Activated CD4-positive, alpha-beta T cell treated with anti-CD3 and anti-CD28 coated beads, Interleukin-2, amount 10 ng/mL, durations not matched to agents 7 days and 5 days (primary cell): Measurements from ENCODE around the gene PEAK3. TPM values are rescaled to one million over a fixed set of nuclear protein-coding genes. Genes with fewer than 3 reads are reported as not detected.

ENCODE experiments used
- CTCF ChIA-PET: fragments of 350-600 bp; sonication (Branson Sonifier 250); formaldehyde crosslinking; loops from one replicate; lab custom pipeline; 2021; ENCODE audit warnings: antibody characterized with exemption; lab: Charles Lee
- POLR2A ChIA-PET: fragments of 350-600 bp; sonication (Branson Sonifier 250); formaldehyde crosslinking; loops from one replicate; lab custom pipeline; 2021; ENCODE audit warnings: antibody characterized with exemption; lab: Charles Lee
- DNase-seq: peaks from one replicate; pipeline ENCODE4 v3.0.0-alpha.2; 2020
- H3K27ac Mint-ChIP-seq: one replicate; pipeline ENCODE4 v1.8.0; 2021; ENCODE audit warnings: mild to moderate bottlenecking, moderate library complexity, mixed read lengths
- H3K27me3 Mint-ChIP-seq: one replicate; pipeline ENCODE4 v1.8.0; 2021; ENCODE audit warnings: mixed read lengths
- H3K36me3 Mint-ChIP-seq: one replicate; pipeline ENCODE4 v1.8.0; 2021; ENCODE audit warnings: low read depth, mixed read lengths
- H3K4me1 Mint-ChIP-seq: one replicate; pipeline ENCODE4 v1.8.0; 2021; ENCODE audit warnings: mixed read lengths
- H3K4me3 Mint-ChIP-seq: one replicate; pipeline ENCODE4 v1.8.0; 2021; ENCODE audit warnings: mild to moderate bottlenecking, moderate library complexity, mixed read lengths
- H3K9me3 Mint-ChIP-seq: one replicate; pipeline ENCODE4 v1.8.0; 2021; ENCODE audit warnings: mixed read lengths
- microRNA-seq: library from miRNA; unstranded; fragments of <30 nt; microRNA quantifications from one replicate; pipeline ENCODE4 v1.2.0, GENCODE V29; 2021; ENCODE audit warnings: borderline microRNAs expressed, borderline replicate concordance
- total RNA-seq, 2 experiments: library from RNA; stranded (reverse); gene quantifications; one replicate each; pipeline ENCODE4 v1.2.3, GENCODE V29; 2021

Gene PEAK3
- total RNA-seq, 2 experiments from 2014 or later = 0.17 to 0.25 TPM

DNA sequence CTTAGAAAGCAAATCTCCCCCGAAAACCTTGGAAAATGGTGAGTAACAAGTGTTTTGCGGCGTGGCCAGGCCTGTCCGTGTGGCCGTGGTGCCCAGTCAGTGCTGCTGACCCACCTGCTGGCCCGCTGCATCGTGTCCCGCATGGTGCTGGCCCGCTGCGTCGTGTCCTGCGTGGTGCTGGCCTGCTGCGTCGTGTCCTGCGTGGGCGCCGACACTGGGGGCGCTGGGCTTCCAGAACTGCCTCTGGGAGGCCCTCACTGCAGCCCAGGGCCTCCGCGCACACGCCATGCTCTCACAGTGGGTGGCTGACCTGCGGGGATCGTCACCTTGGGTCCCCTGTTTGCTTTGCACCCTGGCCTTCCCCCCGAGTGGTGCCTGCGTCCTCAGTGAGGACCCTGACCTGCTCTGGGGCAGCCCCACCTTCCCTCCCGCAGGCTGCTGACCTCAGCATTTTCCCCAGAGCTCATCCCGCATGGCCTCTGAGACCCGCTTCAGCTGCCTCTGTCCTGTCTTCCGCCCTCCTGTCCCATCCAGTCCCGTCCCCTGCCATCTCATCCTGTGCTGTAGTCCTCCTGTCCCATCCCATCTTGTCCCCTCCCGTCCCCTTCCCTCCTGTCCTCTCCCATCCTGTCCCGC, 56.4 kb downstream of the PEAK3 start:
- H3K9me3 Mint-ChIP-seq = no peaks in the 10 kb centered on the region
- ChIA-PET POLR2A (no interaction called here), CTCF (no interaction called here)
- H3K27ac Mint-ChIP-seq = no peak overlapping the region
- H3K4me3 Mint-ChIP-seq = no peak overlapping the region
- DNase-seq = no peak
- peaks cover 6% of the 10 kb centered on the region for H3K4me1 Mint-ChIP-seq
- peaks cover 23% of the 10 kb centered on the region for H3K36me3 Mint-ChIP-seq
- no peaks in the 10 kb centered on the region for H3K27me3 Mint-ChIP-seq

DNA sequence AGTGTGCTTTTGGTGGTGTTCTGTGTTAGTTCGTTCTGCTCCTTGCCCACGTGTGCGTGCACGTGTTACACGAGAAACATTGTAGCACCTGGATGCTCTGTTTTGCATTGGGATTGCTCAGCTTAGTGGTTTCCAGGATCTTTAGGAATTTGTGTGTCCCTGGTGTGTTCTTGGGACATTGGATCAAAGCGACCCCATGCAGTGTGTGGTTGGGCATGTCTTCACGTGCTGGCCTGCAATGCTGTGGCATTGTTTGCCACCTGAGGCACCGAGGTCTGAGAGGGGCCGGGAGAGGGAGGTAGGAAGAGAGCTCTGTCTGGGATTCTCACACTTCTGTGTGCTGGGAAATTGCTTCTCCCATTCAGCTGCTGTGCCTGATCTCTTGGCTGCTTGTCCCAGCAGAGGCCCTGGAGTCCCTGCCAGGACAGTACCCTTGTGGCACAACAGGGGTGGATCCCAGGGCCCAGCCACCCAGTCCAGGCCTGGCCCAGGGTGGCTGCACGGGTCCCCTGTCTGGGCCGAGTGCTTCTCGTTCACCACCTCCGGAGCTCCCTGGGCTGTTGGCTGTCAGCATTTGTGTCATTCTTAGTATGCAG, 57.1 kb downstream of the PEAK3 start:
- H3K4me1 Mint-ChIP-seq = peaks cover 6% of the 10 kb centered on the region
- no peak overlapping the region for H3K27ac Mint-ChIP-seq
- no peaks in the 10 kb centered on the region for H3K9me3 Mint-ChIP-seq
- no peak for DNase-seq
- ChIA-PET CTCF (no interaction called here), POLR2A (no interaction called here)
- H3K36me3 Mint-ChIP-seq = peaks cover 23% of the 10 kb centered on the region
- no peaks in the 10 kb centered on the region for H3K27me3 Mint-ChIP-seq
- H3K4me3 Mint-ChIP-seq = no peak overlapping the region

Small RNA genes lying within 50 kb of the gene (microRNA-seq; reads per million reads assigned to microRNA genes)
- gene MIR1227 = 2.5 reads per million, percentile 9 among the genes with 10 or more reads in this experiment
- not detected for gene MIR4321

Other genes with a start within 250 kb of the PEAK3 start
- gene MKNK2, start 230.9 kb downstream of the PEAK3 start, total RNA-seq = 100 to 1,000 TPM; 198 to 228 TPM
- gene MOB3A, start 185.8 kb downstream of the PEAK3 start, total RNA-seq = 100 to 1,000 TPM; 217 to 239 TPM
- gene IZUMO4, start 185.3 kb downstream of the PEAK3 start, total RNA-seq = 1 to 10 TPM; 7.5 to 9.9 TPM
- gene AP3D1, start 130.6 kb downstream of the PEAK3 start, total RNA-seq = 10 to 100 TPM; 95.7 to 95.8 TPM
- gene DOT1L, start 118.2 kb downstream of the PEAK3 start, total RNA-seq = 10 to 100 TPM; 62.3 to 66.2 TPM
- gene PLEKHJ1, start 45.8 kb downstream of the PEAK3 start, total RNA-seq = 10 to 100 TPM; 56.2 to 71.9 TPM
- gene SF3A2, start 45.4 kb downstream of the PEAK3 start, total RNA-seq = 100 to 1,000 TPM; 142 to 151 TPM
- 1 to 10 TPM; 5.2 to 9.2 TPM for gene AMH, start 32.9 kb downstream of the PEAK3 start, total RNA-seq
- gene JSRP1, start 25.8 kb downstream of the PEAK3 start, total RNA-seq = under 1 TPM in 1 of 2 experiments, not detected in 1; 0.27 TPM
- under 1 TPM; 0.35 to 0.44 TPM for gene LINGO3, start 26.0 kb upstream of the PEAK3 start, total RNA-seq
- 100 to 1,000 TPM; 105 to 114 TPM for gene LSM7, start 46.4 kb upstream of the PEAK3 start, total RNA-seq
- gene SPPL2B, start 46.5 kb upstream of the PEAK3 start, total RNA-seq = 10 to 100 TPM; 69.9 to 96.6 TPM
- gene TMPRSS9, start 78.1 kb upstream of the PEAK3 start, total RNA-seq = not detected
- gene TIMM13, start 145.4 kb upstream of the PEAK3 start, total RNA-seq = 10 to 100 TPM; 49.0 to 66.4 TPM
- gene LMNB2, start 174.8 kb upstream of the PEAK3 start, total RNA-seq = 100 to 1,000 TPM; 101 to 113 TPM
- 10 to 100 TPM; 31.2 to 39.2 TPM for gene GADD45B, start 194.0 kb upstream of the PEAK3 start, total RNA-seq